Loucy (cell line): Measurements from ENCODE around the gene BRD2.

ENCODE experiments used
- H2AFZ ChIP-seq: fragments of 200-600 bp; sonication (generic); 2 replicates; pipeline ENCODE4 v1.6.0; 2016; ENCODE audit warnings: antibody characterized with exemption, mild to moderate bottlenecking, low read length, moderate library complexity
- H3F3A ChIP-seq: fragments of 200-600 bp; 2 replicates; pipeline ENCODE4 v1.6.0; 2016; ENCODE audit warnings: antibody characterized with exemption, low read depth, mild to moderate bottlenecking
- H3K27me3 ChIP-seq: fragments of 200-600 bp; sonication (generic); 2 replicates; pipeline ENCODE4 v1.6.1; 2014; ENCODE audit warnings: low read length, mild to moderate bottlenecking; ENCODE audit not compliant: insufficient read depth, poor library complexity, severe bottlenecking
- H3K36me3 ChIP-seq: fragments of 200-600 bp; sonication (generic); 2 replicates; pipeline ENCODE4 v1.6.1; 2016; ENCODE audit warnings: low read length; ENCODE audit not compliant: insufficient read depth
- H3K4me1 ChIP-seq: fragments of 200-600 bp; sonication (generic); 2 replicates; pipeline ENCODE4 v1.5.1; 2014; ENCODE audit warnings: low read length, mild to moderate bottlenecking; ENCODE audit not compliant: insufficient read depth, poor library complexity, severe bottlenecking
- H3K4me2 ChIP-seq: fragments of 200-600 bp; sonication (generic); 2 replicates; pipeline ENCODE4 v1.6.0; 2014; ENCODE audit warnings: antibody characterized with exemption, low read length, low read depth, mild to moderate bottlenecking; ENCODE audit not compliant: poor library complexity, severe bottlenecking
- H3K4me3 ChIP-seq: fragments of 200-600 bp; sonication (generic); 2 replicates; pipeline ENCODE4 v1.5.1; 2014; ENCODE audit warnings: low read length, mild to moderate bottlenecking, mixed read lengths; ENCODE audit not compliant: poor library complexity, severe bottlenecking
- H3K79me2 ChIP-seq: fragments of 200-600 bp; sonication (generic); 2 replicates; pipeline ENCODE4 v1.6.1; 2014; ENCODE audit warnings: low read length; ENCODE audit not compliant: insufficient read depth
- H3K9ac ChIP-seq: fragments of 200-600 bp; sonication (generic); 2 replicates; pipeline ENCODE4 v1.6.0; 2014; ENCODE audit warnings: mild to moderate bottlenecking, low read depth, low read length, moderate library complexity; ENCODE audit not compliant: poor library complexity, severe bottlenecking
- H3K9me2 ChIP-seq: fragments of 200-600 bp; sonication (generic); replicated peaks from 2 replicates; pipeline ENCODE4 v1.6.1; 2016; ENCODE audit warnings: low read depth, low read length, mixed read lengths
- H3K9me3 ChIP-seq: fragments of 200-600 bp; sonication (generic); 2 replicates; pipeline ENCODE4 v1.6.1; 2014; ENCODE audit warnings: mild to moderate bottlenecking, antibody characterized with exemption, low read length, low read depth; ENCODE audit not compliant: insufficient read depth
- H4K20me1 ChIP-seq: fragments of 200-600 bp; sonication (generic); 2 replicates; pipeline ENCODE4 v1.6.0; 2014; ENCODE audit warnings: antibody characterized with exemption, low read length, mild to moderate bottlenecking; ENCODE audit not compliant: insufficient read depth, poor library complexity, severe bottlenecking
- EZH2phosphoT487 ChIP-seq: fragments of 200-600 bp; IDR thresholded peaks from 2 replicates; pipeline ENCODE4 v1.6.1; 2018; ENCODE audit warnings: antibody characterized with exemption, mild to moderate bottlenecking, moderate library complexity, borderline replicate concordance
- TF ChIP-seq, protein P1 (sequence below): fragments of 200-600 bp; sonication (generic); conservative IDR thresholded peaks from 2 replicates; pipeline ENCODE4 v1.5.1; 2014; ENCODE audit warnings: mild to moderate bottlenecking, antibody characterized with exemption, low read length

BRD2 gene

DNA sequence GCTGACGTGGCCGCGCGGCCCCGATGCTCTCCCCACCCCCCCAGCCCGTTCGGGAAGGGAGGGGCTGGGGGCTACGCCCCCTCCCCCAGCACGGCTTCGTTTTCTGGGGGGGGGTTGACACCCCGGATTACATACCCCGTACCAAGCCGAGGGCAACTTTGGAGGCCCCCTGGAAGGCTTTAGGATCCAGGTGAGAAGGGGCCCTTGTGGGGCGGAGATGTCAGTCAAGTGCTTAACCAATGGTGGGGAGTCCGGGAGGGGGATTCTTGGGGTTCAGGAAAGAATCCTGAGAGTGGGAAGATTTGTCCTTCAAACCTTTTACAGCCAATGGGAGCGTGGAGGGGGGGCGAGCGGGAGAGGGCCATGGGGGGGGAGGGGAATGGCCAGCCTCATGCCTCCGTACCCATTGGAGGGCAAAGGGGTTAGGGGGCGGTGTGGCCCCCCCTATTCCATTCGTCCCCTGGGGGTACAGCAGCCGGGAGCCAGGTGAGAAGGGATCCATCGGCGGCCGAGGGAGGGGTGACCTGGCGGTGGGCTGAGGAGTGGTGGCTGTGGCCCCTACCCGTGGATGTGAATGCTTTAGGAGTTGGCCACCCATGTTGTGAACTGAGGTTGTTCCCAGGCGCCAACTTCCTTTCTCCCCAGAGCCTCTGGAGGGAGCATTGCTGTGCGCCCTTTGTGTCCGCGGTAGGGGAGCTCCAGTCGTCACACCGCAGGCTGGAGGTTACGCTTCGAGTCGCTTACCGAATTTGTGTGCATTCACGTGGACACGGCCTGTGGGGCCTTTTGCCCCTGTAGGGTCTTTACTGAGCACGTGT lies 682 bp downstream of the BRD2 start:
- Histone ChIP-seq H3K4me2 (peak overlapping the region; percentile 98), H3K36me3 (peaks cover 25% of the 10 kb centered on the region), H2AFZ (peak overlapping the region; percentile 48; the same call in 1 of the 2 replicates), H3K79me2 (peaks cover 73% of the 10 kb centered on the region), H3K9ac (peak overlapping the region; percentile 100), H3K27me3 (peaks cover 35% of the 10 kb centered on the region), H3K9me3 (no peaks in the 10 kb centered on the region), H3K9me2 (no peaks in the 10 kb centered on the region), H4K20me1 (peaks cover 22% of the 10 kb centered on the region), H3K4me3 (peak overlapping the region; percentile 96), H3K4me1 (peaks cover 20% of the 10 kb centered on the region), H3F3A (peaks cover 16% of the 10 kb centered on the region; the same call in 1 of the 2 replicates)
- TF ChIP-seq, protein P1, sequence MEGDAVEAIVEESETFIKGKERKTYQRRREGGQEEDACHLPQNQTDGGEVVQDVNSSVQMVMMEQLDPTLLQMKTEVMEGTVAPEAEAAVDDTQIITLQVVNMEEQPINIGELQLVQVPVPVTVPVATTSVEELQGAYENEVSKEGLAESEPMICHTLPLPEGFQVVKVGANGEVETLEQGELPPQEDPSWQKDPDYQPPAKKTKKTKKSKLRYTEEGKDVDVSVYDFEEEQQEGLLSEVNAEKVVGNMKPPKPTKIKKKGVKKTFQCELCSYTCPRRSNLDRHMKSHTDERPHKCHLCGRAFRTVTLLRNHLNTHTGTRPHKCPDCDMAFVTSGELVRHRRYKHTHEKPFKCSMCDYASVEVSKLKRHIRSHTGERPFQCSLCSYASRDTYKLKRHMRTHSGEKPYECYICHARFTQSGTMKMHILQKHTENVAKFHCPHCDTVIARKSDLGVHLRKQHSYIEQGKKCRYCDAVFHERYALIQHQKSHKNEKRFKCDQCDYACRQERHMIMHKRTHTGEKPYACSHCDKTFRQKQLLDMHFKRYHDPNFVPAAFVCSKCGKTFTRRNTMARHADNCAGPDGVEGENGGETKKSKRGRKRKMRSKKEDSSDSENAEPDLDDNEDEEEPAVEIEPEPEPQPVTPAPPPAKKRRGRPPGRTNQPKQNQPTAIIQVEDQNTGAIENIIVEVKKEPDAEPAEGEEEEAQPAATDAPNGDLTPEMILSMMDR: 0 out of 2 replicates have a peak, but pooled peaks have one; percentile 21
- TF ChIP-seq EZH2phosphoT487: no peak

DNA sequence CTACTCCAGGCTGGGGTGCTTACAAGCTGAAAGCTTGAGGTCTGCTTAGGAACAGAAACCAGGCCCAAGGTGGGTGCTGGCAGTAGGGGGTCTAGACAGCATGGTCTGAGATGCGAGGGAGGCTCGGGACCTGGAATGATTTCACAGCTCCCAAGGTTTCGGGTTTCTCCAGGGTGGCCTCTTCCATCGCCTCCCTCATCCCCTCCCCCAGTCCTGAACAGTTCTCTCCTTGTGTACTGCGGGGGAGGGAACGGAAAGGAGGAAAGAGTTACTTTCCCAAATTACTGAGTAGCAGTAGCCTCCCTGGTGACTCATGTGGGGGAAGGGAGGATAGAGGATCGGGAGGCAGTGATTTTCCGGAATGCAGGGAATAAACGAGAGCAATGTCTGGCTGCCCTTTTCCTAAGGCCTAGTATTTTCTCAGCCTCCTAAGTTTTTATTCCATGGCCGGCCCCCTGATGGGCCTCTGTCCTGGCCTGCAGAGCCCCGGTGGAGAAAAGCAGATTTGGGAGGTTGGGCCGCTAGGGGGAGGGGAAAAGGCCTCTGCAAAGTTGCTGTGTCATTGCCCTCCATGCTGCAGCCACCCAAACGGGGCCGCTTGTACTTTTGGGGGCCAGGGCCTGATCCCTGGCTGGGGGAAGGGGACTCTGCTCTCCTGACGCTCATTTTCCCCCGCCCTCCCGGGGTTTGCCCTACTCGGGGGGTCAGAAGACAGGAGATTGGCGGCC lies 1.5 kb downstream of the BRD2 start:
- peaks cover 30% of the 10 kb centered on the region for H4K20me1 ChIP-seq
- H3K79me2 ChIP-seq: peaks cover 81% of the 10 kb centered on the region
- peak overlapping the region; percentile 100 for H3K9ac ChIP-seq
- peaks cover 32% of the 10 kb centered on the region for H3K36me3 ChIP-seq
- H3K9me2 ChIP-seq: no peaks in the 10 kb centered on the region
- no peaks in the 10 kb centered on the region for H3K9me3 ChIP-seq
- TF ChIP-seq, protein P1: peak; percentile 42
- TF ChIP-seq EZH2phosphoT487: no peak
- H3K4me1 ChIP-seq: peaks cover 23% of the 10 kb centered on the region
- H3K27me3 ChIP-seq: peaks cover 42% of the 10 kb centered on the region
- peak overlapping the region; percentile 98 for H3K4me2 ChIP-seq
- H3K4me3 ChIP-seq: peak overlapping the region; percentile 96
- no peak overlapping the region for H2AFZ ChIP-seq
- peaks cover 16% of the 10 kb centered on the region; the same call in 1 of the 2 replicates for H3F3A ChIP-seq

DNA sequence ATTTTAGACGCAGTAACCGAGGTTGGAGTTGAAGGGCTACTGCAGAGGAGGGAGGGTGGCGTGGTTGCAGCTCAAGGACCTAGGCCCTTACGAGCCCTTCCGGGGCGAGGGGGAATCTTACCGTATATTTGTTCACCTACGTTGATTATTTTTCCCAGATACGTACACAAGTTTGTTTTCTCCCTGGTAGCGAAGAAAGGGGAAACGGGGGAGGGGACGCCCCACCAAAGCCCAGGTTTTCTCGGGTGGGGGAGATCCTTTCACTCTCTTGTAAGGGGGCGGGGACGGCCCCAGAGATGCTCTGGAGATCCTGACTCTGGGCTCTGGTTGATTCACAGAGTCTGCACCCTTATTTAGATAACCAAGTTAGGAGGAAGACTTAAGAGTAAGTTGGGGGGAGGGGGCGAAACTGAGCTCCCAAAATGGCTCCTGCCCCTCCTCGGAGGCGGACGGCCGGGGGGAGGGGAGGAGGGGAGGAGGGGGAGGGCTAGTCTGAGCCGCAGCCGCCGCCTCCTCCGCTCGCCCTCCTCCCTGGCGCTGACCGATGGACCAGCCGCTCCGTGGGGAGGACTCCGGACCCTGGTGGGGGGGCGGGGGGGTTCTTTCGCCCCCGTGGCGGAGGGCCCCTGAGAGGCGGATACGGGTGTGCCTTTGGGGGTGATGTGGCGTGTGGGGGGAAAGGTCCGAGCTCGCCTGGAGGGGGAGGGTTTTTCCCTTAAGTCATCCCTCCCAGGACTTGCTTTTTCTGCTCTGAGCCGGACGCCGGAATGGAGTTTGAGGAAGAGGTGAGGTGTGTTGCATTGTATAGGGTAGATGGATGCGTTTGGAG lies 2.2 kb downstream of the BRD2 start:
- H3K4me2 ChIP-seq: peak overlapping the region; percentile 98
- peak overlapping the region; percentile 96 for H3K4me3 ChIP-seq
- peaks cover 28% of the 10 kb centered on the region for H3K4me1 ChIP-seq
- H2AFZ ChIP-seq: no peak overlapping the region
- peaks cover 37% of the 10 kb centered on the region for H4K20me1 ChIP-seq
- peaks cover 16% of the 10 kb centered on the region; the same call in 1 of the 2 replicates for H3F3A ChIP-seq
- H3K79me2 ChIP-seq: peaks cover 85% of the 10 kb centered on the region
- H3K36me3 ChIP-seq: peaks cover 40% of the 10 kb centered on the region
- no peaks in the 10 kb centered on the region for H3K9me3 ChIP-seq
- peak overlapping the region; percentile 100 for H3K9ac ChIP-seq
- TF ChIP-seq EZH2phosphoT487: no peak
- TF ChIP-seq, protein P1: no peak
- no peaks in the 10 kb centered on the region for H3K9me2 ChIP-seq
- peaks cover 42% of the 10 kb centered on the region for H3K27me3 ChIP-seq
